ENCODE data around the gene ARG2. TPM values are rescaled to one million over a fixed set of nuclear protein-coding genes. Genes with fewer than 3 reads are reported as not detected.

The ARG2 gene
- total RNA-seq, 2 donors from 2014 or later = 5.1 to 5.2 TPM

DNA sequence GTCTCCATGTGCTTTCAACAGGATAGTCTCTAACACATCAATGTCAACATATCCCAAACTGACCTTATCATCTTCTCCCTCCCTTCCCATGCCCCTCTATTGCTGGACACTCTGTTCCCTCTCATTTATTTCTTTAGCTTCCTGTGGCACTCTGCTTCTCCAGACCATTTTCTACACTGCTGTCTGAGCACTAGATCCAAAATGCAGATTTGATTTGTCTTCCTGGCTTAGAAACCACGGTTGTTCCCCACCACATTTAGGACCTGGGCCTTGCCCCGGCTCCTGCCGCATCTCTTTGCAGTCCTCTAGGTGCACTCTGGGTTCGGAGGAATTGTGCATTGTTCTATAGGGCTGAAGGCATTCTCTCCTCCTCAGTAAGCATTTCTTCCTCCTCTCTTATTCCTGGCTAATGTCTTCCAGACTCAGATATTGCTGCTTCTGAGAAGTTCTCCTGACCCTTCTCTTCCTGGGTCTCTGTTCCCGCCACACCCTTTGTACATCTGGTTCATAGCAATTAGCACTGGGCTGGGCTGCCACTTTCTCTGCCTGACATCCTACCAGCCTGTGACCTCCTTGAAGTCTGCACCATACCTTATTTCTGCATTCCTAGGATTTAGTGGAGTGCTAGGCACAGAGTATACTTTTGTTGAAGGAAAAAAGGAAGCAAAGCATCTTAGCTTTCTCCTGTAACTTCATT lies 13.9 kb downstream of the ARG2 start:
- DNase-seq (no peak), ATAC-seq (no peak)
- Mint-ChIP-seq H3K36me3 (ENCODE audit: low read depth) (peaks cover 8% of the 10 kb centered on the region), H3K4me1 (peaks cover 2% of the 10 kb centered on the region), H3K4me3 (no peak overlapping the region), H3K27ac (peak overlapping the region; percentile 41), H3K27me3 (peaks cover 8% of the 10 kb centered on the region)
- no peaks in the 10 kb centered on the region for H3K9me3 ChIP-seq (ENCODE audit: control insufficient read depth, low read length, poor library complexity, severe bottlenecking)

GRCh38 chr14:67636361-67636919 lies 16.7 kb downstream of the ARG2 start:
- H3K4me1 Mint-ChIP-seq = peaks cover 2% of the 10 kb centered on the region
- DNase-seq (no peak), ATAC-seq (no peak)
- H3K9me3 ChIP-seq (ENCODE audit: control insufficient read depth, low read length, poor library complexity, severe bottlenecking) = no peaks in the 10 kb centered on the region
- H3K27me3 Mint-ChIP-seq = peaks cover 8% of the 10 kb centered on the region
- H3K27ac Mint-ChIP-seq = no peak overlapping the region
- H3K4me3 Mint-ChIP-seq = no peak overlapping the region
- H3K36me3 Mint-ChIP-seq (ENCODE audit: low read depth) = peaks cover 8% of the 10 kb centered on the region

- no peak overlapping the region for H3K27ac Mint-ChIP-seq
- no peak for DNase-seq
Measured at GRCh38 chr14:67638642-67639041, 18.9 kb downstream of the ARG2 start.

GRCh38 chr14:67641480-67641879 lies 21.8 kb downstream of the ARG2 start:
- Mint-ChIP-seq H3K36me3 (ENCODE audit: low read depth) (no peaks in the 10 kb centered on the region), H3K27me3 (no peaks in the 10 kb centered on the region), H3K4me1 (peaks cover 6% of the 10 kb centered on the region), H3K4me3 (no peak overlapping the region), H3K27ac (no peak overlapping the region)
- H3K9me3 ChIP-seq (ENCODE audit: control insufficient read depth, low read length, poor library complexity, severe bottlenecking) = no peaks in the 10 kb centered on the region
- ATAC-seq (no peak), DNase-seq (no peak)

More at GRCh38 chr14:67638642-67639041, 18.9 kb downstream of the ARG2 start:
- Mint-ChIP-seq H3K27me3 (peaks cover 4% of the 10 kb centered on the region), H3K4me3 (no peak overlapping the region), H3K36me3 (ENCODE audit: low read depth) (peaks cover 3% of the 10 kb centered on the region), H3K4me1 (peaks cover 3% of the 10 kb centered on the region)
- no peak for ATAC-seq
- H3K9me3 ChIP-seq (ENCODE audit: control insufficient read depth, low read length, poor library complexity, severe bottlenecking) = no peaks in the 10 kb centered on the region

DNA sequence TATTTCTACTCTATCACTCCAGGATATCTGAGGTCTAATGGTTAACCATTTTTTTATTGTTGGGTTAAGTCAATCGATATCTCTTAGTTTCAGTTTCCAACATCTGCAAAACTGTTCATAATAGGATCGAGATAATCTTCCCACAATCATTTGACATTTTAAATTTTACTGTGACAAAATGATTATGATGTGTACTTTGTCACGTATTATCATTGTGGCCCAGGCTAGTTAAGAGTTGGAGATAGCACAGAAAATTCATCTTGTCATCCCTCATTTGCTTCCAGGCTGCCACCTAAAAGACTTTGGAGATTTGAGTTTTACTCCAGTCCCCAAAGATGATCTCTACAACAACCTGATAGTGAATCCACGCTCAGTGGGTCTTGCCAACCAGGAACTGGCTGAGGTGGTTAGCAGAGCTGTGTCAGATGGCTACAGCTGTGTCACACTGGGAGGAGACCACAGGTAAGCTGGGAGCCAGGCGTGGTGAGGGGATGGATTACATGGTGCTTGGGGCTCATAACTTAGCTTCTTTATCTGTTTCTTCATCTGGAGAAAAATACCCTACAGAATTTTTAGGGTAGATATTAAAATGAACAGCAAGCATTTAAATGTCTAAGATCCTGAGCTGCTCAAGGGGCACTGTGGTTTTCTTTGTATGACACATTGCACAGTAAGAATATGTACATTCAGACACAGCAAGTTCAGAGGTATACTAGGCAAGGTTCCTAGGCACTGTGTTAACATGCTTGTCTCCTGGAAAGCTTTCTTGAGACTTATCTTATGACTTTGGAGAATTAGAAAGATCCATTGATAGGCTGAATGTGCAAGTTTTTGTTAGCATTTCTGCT lies 22.4 kb downstream of the ARG2 start:
- no peak for DNase-seq
- H3K9me3 ChIP-seq (ENCODE audit: control insufficient read depth, low read length, poor library complexity, severe bottlenecking) = no peaks in the 10 kb centered on the region
- peak overlapping the region; percentile 3 for H3K27ac Mint-ChIP-seq
- H3K27me3 Mint-ChIP-seq = no peaks in the 10 kb centered on the region
- no peak overlapping the region for H3K4me3 Mint-ChIP-seq
- ATAC-seq = peak; percentile 30
- H3K4me1 Mint-ChIP-seq = peaks cover 6% of the 10 kb centered on the region
- no peaks in the 10 kb centered on the region for H3K36me3 Mint-ChIP-seq (ENCODE audit: low read depth)

- Mint-ChIP-seq H3K27ac (no peak overlapping the region), H3K4me3 (no peak overlapping the region), H3K36me3 (ENCODE audit: low read depth) (no peaks in the 10 kb centered on the region), H3K4me1 (peaks cover 6% of the 10 kb centered on the region), H3K27me3 (no peaks in the 10 kb centered on the region)
- DNase-seq (no peak), ATAC-seq (no peak)
- no peaks in the 10 kb centered on the region for H3K9me3 ChIP-seq (ENCODE audit: control insufficient read depth, low read length, poor library complexity, severe bottlenecking)
Measured at GRCh38 chr14:67643713-67644112, 24.0 kb downstream of the ARG2 start.

- Mint-ChIP-seq H3K4me1 (peaks cover 6% of the 10 kb centered on the region), H3K4me3 (no peak overlapping the region), H3K27ac (no peak overlapping the region), H3K27me3 (no peaks in the 10 kb centered on the region), H3K36me3 (ENCODE audit: low read depth) (no peaks in the 10 kb centered on the region)
- H3K9me3 ChIP-seq (ENCODE audit: control insufficient read depth, low read length, poor library complexity, severe bottlenecking) = no peaks in the 10 kb centered on the region
- ATAC-seq (no peak), DNase-seq (no peak)
Measured at GRCh38 chr14:67644428-67644827, 24.7 kb downstream of the ARG2 start.

GRCh38 chr14:67645414-67645813 lies 25.7 kb downstream of the ARG2 start:
- peaks cover 6% of the 10 kb centered on the region for H3K4me1 Mint-ChIP-seq
- no peaks in the 10 kb centered on the region for H3K9me3 ChIP-seq (ENCODE audit: control insufficient read depth, low read length, poor library complexity, severe bottlenecking)
- H3K4me3 Mint-ChIP-seq = no peak overlapping the region
- no peak overlapping the region for H3K27ac Mint-ChIP-seq
- no peaks in the 10 kb centered on the region for H3K36me3 Mint-ChIP-seq (ENCODE audit: low read depth)
- ATAC-seq (no peak), DNase-seq (no peak)
- no peaks in the 10 kb centered on the region for H3K27me3 Mint-ChIP-seq

GRCh38 chr14:67646131-67646530 lies 26.4 kb downstream of the ARG2 start:
- Mint-ChIP-seq H3K4me1 (peaks cover 6% of the 10 kb centered on the region), H3K27ac (peak overlapping the region; percentile 21), H3K4me3 (no peak overlapping the region), H3K36me3 (ENCODE audit: low read depth) (peaks cover 1% of the 10 kb centered on the region), H3K27me3 (no peaks in the 10 kb centered on the region)
- no peaks in the 10 kb centered on the region for H3K9me3 ChIP-seq (ENCODE audit: control insufficient read depth, low read length, poor library complexity, severe bottlenecking)
- no peak for ATAC-seq
- DNase-seq = no peak

- no peaks in the 10 kb centered on the region for H3K9me3 ChIP-seq (ENCODE audit: control insufficient read depth, low read length, poor library complexity, severe bottlenecking)
- peak overlapping the region; percentile 28 for H3K4me3 Mint-ChIP-seq
- H3K27me3 Mint-ChIP-seq = no peaks in the 10 kb centered on the region
- ATAC-seq (no peak), DNase-seq (no peak)
- no peak overlapping the region for H3K27ac Mint-ChIP-seq
- H3K36me3 Mint-ChIP-seq (ENCODE audit: low read depth) = peaks cover 2% of the 10 kb centered on the region
- no peaks in the 10 kb centered on the region for H3K4me1 Mint-ChIP-seq
Measured at GRCh38 chr14:67650151-67650550, 30.4 kb downstream of the ARG2 start.

DNA sequence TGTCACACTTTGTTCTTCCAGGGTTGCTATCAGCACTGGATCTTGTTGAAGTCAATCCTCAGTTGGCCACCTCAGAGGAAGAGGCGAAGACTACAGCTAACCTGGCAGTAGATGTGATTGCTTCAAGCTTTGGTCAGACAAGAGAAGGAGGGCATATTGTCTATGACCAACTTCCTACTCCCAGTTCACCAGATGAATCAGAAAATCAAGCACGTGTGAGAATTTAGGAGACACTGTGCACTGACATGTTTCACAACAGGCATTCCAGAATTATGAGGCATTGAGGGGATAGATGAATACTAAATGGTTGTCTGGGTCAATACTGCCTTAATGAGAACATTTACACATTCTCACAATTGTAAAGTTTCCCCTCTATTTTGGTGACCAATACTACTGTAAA lies 31.0 kb downstream of the ARG2 start:
- no peaks in the 10 kb centered on the region for H3K9me3 ChIP-seq (ENCODE audit: control insufficient read depth, low read length, poor library complexity, severe bottlenecking)
- DNase-seq (no peak), ATAC-seq (no peak)
- peak overlapping the region; percentile 28 for H3K4me3 Mint-ChIP-seq
- no peaks in the 10 kb centered on the region for H3K4me1 Mint-ChIP-seq
- no peaks in the 10 kb centered on the region for H3K27me3 Mint-ChIP-seq
- peaks cover 2% of the 10 kb centered on the region for H3K36me3 Mint-ChIP-seq (ENCODE audit: low read depth)
- no peak overlapping the region for H3K27ac Mint-ChIP-seq

GRCh38 chr14:67652189-67652588 lies 32.5 kb downstream of the ARG2 start:
- no peak for ATAC-seq
- Mint-ChIP-seq H3K4me3 (no peak overlapping the region), H3K27me3 (no peaks in the 10 kb centered on the region), H3K27ac (peak overlapping the region; percentile 32), H3K36me3 (ENCODE audit: low read depth) (peaks cover 2% of the 10 kb centered on the region), H3K4me1 (no peaks in the 10 kb centered on the region)
- H3K9me3 ChIP-seq (ENCODE audit: control insufficient read depth, low read length, poor library complexity, severe bottlenecking) = no peaks in the 10 kb centered on the region
- DNase-seq = no peak

DNA sequence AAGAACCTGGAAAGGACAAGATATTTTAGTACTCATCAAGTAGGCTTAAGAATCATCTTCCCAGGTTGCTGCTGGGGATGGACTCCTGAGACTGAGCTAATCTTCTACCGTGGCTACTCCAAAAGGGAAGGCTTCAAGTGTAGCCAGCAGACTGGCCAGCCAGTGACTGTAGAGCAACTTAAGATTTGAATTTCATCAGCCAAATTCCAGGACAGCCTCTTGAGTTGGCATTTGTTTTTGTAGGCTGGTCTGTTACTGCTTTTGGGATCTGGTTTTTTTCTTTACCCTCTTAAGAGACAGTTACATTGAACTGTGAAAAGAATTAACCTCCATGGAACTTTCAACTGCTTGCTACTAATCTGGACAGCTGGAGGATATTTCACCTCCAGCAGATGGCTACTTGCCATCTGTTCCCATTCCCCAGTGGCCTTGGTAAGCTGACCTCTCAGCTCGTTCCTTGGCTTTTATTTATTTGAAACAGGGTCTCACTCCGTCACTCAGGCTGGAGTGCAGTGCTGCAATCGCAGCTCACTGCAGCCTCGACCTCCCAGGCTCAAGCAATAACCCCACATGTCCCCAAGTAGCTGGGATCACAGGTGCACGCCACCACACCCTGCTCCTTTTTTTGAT lies 34.0 kb downstream of the ARG2 start:
- ATAC-seq (no peak), DNase-seq (no peak)
- Mint-ChIP-seq H3K27ac (no peak overlapping the region), H3K4me3 (no peak overlapping the region), H3K36me3 (ENCODE audit: low read depth) (peaks cover 4% of the 10 kb centered on the region), H3K27me3 (no peaks in the 10 kb centered on the region), H3K4me1 (peaks cover 2% of the 10 kb centered on the region)
- no peaks in the 10 kb centered on the region for H3K9me3 ChIP-seq (ENCODE audit: control insufficient read depth, low read length, poor library complexity, severe bottlenecking)
